ENCODE data around the gene ARHGAP15. TPM values are rescaled to one million over a fixed set of nuclear protein-coding genes. Genes with fewer than 3 reads are reported as not detected.

Gene ARHGAP15
- total and polyA plus RNA-seq, 2 experiments from 2014 or later: not detected

- H3K27ac ChIP-seq: no peak overlapping the region
- no peaks in the 10 kb centered on the region for H3K27me3 ChIP-seq (replicated peaks; ENCODE audit: insufficient read depth)
- H3K4me3 ChIP-seq: no peak overlapping the region
- DNase-seq: peak; percentile 60
- 0 out of 2 replicates have a peak overlapping the region, but pooled peaks have one; percentile 12 for H2AFZ ChIP-seq
- H3K4me1 ChIP-seq (ENCODE audit: insufficient read depth): peaks cover 14% of the 10 kb centered on the region
- no peaks in the 10 kb centered on the region for H3K9me3 ChIP-seq (ENCODE audit: low read depth)
- H3K79me2 ChIP-seq (ENCODE audit: insufficient read depth): no peaks in the 10 kb centered on the region
- no peaks in the 10 kb centered on the region for H3K9me2 ChIP-seq (ENCODE audit: insufficient read depth)
- H3K4me2 ChIP-seq (ENCODE audit: unreplicated experiment): peak overlapping the region; percentile 12
- H3K36me3 ChIP-seq (ENCODE audit: low read depth): no peaks in the 10 kb centered on the region
- no peak overlapping the region for H3K9ac ChIP-seq
- H4K20me1 ChIP-seq (ENCODE audit: insufficient read depth): no peaks in the 10 kb centered on the region
- TF ChIP-seq EZH2 (IDR thresholded peaks at IDR 0.05; ENCODE audit: insufficient read depth, poor library complexity, severe bottlenecking) (no peak), EZH2phosphoT487 (IDR thresholded peaks at IDR 0.05; ENCODE audit: insufficient read depth, low read depth) (no peak)
- no peaks in the 10 kb centered on the region for H3F3A ChIP-seq (ENCODE audit: insufficient read depth)
- WGBS, 2 experiments (ENCODE audit: low coverage in 1 of 2, low lambda C conversion rate in 2 of 2, missing lambda C conversion rate in 2 of 2): 63 to 78% methylated on average over 3 of the region's 3 CpGs
- in situ Hi-C loops (cut with MboI): no loop called here
Measured at GRCh38 chr2:143397884-143398614, 268.8 kb downstream of the ARHGAP15 start.

- peaks cover 14% of the 10 kb centered on the region for H3K4me1 ChIP-seq (ENCODE audit: insufficient read depth)
- in situ Hi-C loops (cut with MboI): no loop called here
- H2AFZ ChIP-seq: 0 out of 2 replicates have a peak overlapping the region, but pooled peaks have one; percentile 12
- TF ChIP-seq EZH2 (IDR thresholded peaks at IDR 0.05; ENCODE audit: insufficient read depth, poor library complexity, severe bottlenecking): no peak
- no peak for TF ChIP-seq EZH2phosphoT487 (IDR thresholded peaks at IDR 0.05; ENCODE audit: insufficient read depth, low read depth)
- no peak overlapping the region for H3K27ac ChIP-seq
- H3F3A ChIP-seq (ENCODE audit: insufficient read depth): no peaks in the 10 kb centered on the region
- H3K4me3 ChIP-seq: no peak overlapping the region
- no peaks in the 10 kb centered on the region for H3K9me2 ChIP-seq (ENCODE audit: insufficient read depth)
- no peaks in the 10 kb centered on the region for H3K36me3 ChIP-seq (ENCODE audit: low read depth)
- no peaks in the 10 kb centered on the region for H3K9me3 ChIP-seq (ENCODE audit: low read depth)
- no peak for DNase-seq
- no peak overlapping the region for H3K9ac ChIP-seq
- no peaks in the 10 kb centered on the region for H3K27me3 ChIP-seq (replicated peaks; ENCODE audit: insufficient read depth)
- H3K79me2 ChIP-seq (ENCODE audit: insufficient read depth): no peaks in the 10 kb centered on the region
- H3K4me2 ChIP-seq (ENCODE audit: unreplicated experiment): peak overlapping the region; percentile 12
- WGBS, 2 experiments (ENCODE audit: low coverage in 1 of 2, low lambda C conversion rate in 2 of 2, missing lambda C conversion rate in 2 of 2): 27 to 33% methylated on average over 2 of the region's 2 CpGs
- no peaks in the 10 kb centered on the region for H4K20me1 ChIP-seq (ENCODE audit: insufficient read depth)
Measured at GRCh38 chr2:143398781-143399180, 269.6 kb downstream of the ARHGAP15 start.

- no peak for TF ChIP-seq EZH2 (IDR thresholded peaks at IDR 0.05; ENCODE audit: insufficient read depth, poor library complexity, severe bottlenecking)
- no peak for TF ChIP-seq EZH2phosphoT487 (IDR thresholded peaks at IDR 0.05; ENCODE audit: insufficient read depth, low read depth)
- Histone ChIP-seq H3F3A (ENCODE audit: insufficient read depth) (no peaks in the 10 kb centered on the region), H3K9me2 (ENCODE audit: insufficient read depth) (no peaks in the 10 kb centered on the region), H3K4me2 (ENCODE audit: unreplicated experiment) (no peak overlapping the region), H3K4me3 (no peak overlapping the region), H3K9me3 (ENCODE audit: low read depth) (no peaks in the 10 kb centered on the region), H3K27me3 (replicated peaks; ENCODE audit: insufficient read depth) (no peaks in the 10 kb centered on the region), H3K9ac (no peak overlapping the region), H3K79me2 (ENCODE audit: insufficient read depth) (no peaks in the 10 kb centered on the region), H2AFZ (no peak overlapping the region), H3K27ac (no peak overlapping the region), H4K20me1 (ENCODE audit: insufficient read depth) (no peaks in the 10 kb centered on the region), H3K36me3 (ENCODE audit: low read depth) (no peaks in the 10 kb centered on the region), H3K4me1 (ENCODE audit: insufficient read depth) (peaks cover 14% of the 10 kb centered on the region)
- WGBS, 2 experiments (ENCODE audit: low coverage in 1 of 2, low lambda C conversion rate in 2 of 2, missing lambda C conversion rate in 2 of 2): 49 to 50% methylated on average over 2 of the region's 2 CpGs
- DNase-seq: peak; percentile 32
- in situ Hi-C loops (cut with MboI): no loop called here
Measured at GRCh38 chr2:143399631-143400069, 270.4 kb downstream of the ARHGAP15 start.

GRCh38 chr2:143401861-143402260 lies 272.6 kb downstream of the ARHGAP15 start:
- Histone ChIP-seq H3K4me1 (ENCODE audit: insufficient read depth) (peaks cover 14% of the 10 kb centered on the region), H3K4me3 (no peak overlapping the region), H3K27me3 (replicated peaks; ENCODE audit: insufficient read depth) (no peaks in the 10 kb centered on the region), H3K9me3 (ENCODE audit: low read depth) (no peaks in the 10 kb centered on the region), H3K36me3 (ENCODE audit: low read depth) (no peaks in the 10 kb centered on the region), H4K20me1 (ENCODE audit: insufficient read depth) (no peaks in the 10 kb centered on the region), H3K9ac (no peak overlapping the region), H3K4me2 (ENCODE audit: unreplicated experiment) (no peak overlapping the region), H2AFZ (no peak overlapping the region), H3F3A (ENCODE audit: insufficient read depth) (no peaks in the 10 kb centered on the region), H3K9me2 (ENCODE audit: insufficient read depth) (no peaks in the 10 kb centered on the region), H3K79me2 (ENCODE audit: insufficient read depth) (no peaks in the 10 kb centered on the region), H3K27ac (no peak overlapping the region)
- TF ChIP-seq EZH2 (IDR thresholded peaks at IDR 0.05; ENCODE audit: insufficient read depth, poor library complexity, severe bottlenecking) (no peak), EZH2phosphoT487 (IDR thresholded peaks at IDR 0.05; ENCODE audit: insufficient read depth, low read depth) (no peak)
- in situ Hi-C loops (cut with MboI): no loop called here
- no peak for DNase-seq
- WGBS, 2 experiments (ENCODE audit: low coverage in 1 of 2, low lambda C conversion rate in 2 of 2, missing lambda C conversion rate in 2 of 2): 86 to 88% methylated on average over 2 of the region's 2 CpGs
